Sigmoid colon (tissue), 7 donors: Measurements from ENCODE around the gene SLC26A6. TPM values are rescaled to one million over a fixed set of nuclear protein-coding genes. Genes with fewer than 3 reads are reported as not detected.

Source experiments
- DNase-seq: peaks from one replicate; pipeline ENCODE4 v3.0.0-alpha.2; 2019
- H3K27ac ChIP-seq, 4 donors: fragments of 200-600 bp; sonication (generic); one replicate each; pipeline ENCODE4 v1.5.1; 2016 to 2019; ENCODE audit warnings: mild to moderate bottlenecking in 1 of 4
- H3K27me3 ChIP-seq, 3 donors: fragments of 200-600 bp; sonication (generic); one replicate each; pipeline ENCODE4 v1.5.1; 2019; ENCODE audit warnings: mild to moderate bottlenecking in 1 of 3
- H3K36me3 ChIP-seq, 4 donors: fragments of 200-600 bp; sonication (generic); one replicate each; pipeline ENCODE4 v1.5.1; 2016 to 2019
- H3K4me1 ChIP-seq, 4 donors: fragments of 200-600 bp; sonication (generic); one replicate each; pipeline ENCODE4 v1.5.1; 2017 to 2019
- H3K4me3 ChIP-seq, 4 donors: fragments of 200-600 bp; sonication (generic); one replicate each; pipeline ENCODE4 v1.5.1; 2017 to 2019; ENCODE audit warnings: mild to moderate bottlenecking in 2 of 4, moderate library complexity in 1 of 4
- H3K9me3 ChIP-seq, 4 donors: fragments of 200-600 bp in 3 of 4; sonication (generic) in 3 of 4; one replicate each; pipeline versions ENCODE4 v1.5.1 to v1.6.1; 2013 to 2019
- CTCF ChIP-seq, 4 experiments: fragments of 450-650 bp in 3 of 4; fragments of 200-600 bp in 1 of 4; IDR thresholded peaks; one replicate each; pipeline ENCODE4 v1.5.1; 2016 to 2019; ENCODE audit warnings: antibody characterized with exemption in 4 of 4, mild to moderate bottlenecking in 3 of 4, moderate library complexity in 2 of 4
- EP300 ChIP-seq, 4 donors: sonication (generic); formaldehyde crosslinking; IDR thresholded peaks; one replicate each; pipeline ENCODE4 v1.6.1; 2017; ENCODE audit warnings: antibody characterized with exemption in 4 of 4
- POLR2A ChIP-seq, 2 donors: fragments of 450-650 bp; IDR thresholded peaks; one replicate each; pipeline ENCODE4 v1.6.1; 2016; ENCODE audit warnings: antibody characterized with exemption in 2 of 2, mild to moderate bottlenecking in 2 of 2, moderate library complexity in 2 of 2
- POLR2AphosphoS5 ChIP-seq, 4 donors: sonication (generic); formaldehyde crosslinking; IDR thresholded peaks; one replicate each; pipeline ENCODE4 v1.6.1; 2017; ENCODE audit warnings: antibody characterized with exemption in 4 of 4
- WGBS, 2 donors: extraction: QIAGEN DNeasy Blood & Tissue Kit; methylation state at CpG; one replicate each; pipeline ENCODE4 v1.1.7; 2013; 5-methylcytosine and 5-hydroxymethylcytosine counted together
- intact Hi-C: fragments of 100-400 bp; cut with DNase I; formaldehyde crosslinking; loops from one replicate; pipeline ENCODE4 v1.15.1; 2023
- polyA plus RNA-seq, 3 donors: library from polyadenylated mRNA; stranded (reverse); fragments of 200-250 nt; gene quantifications; one replicate each; pipeline ENCODE4 v1.2.3, GENCODE V29; 2013
- total RNA-seq, 4 donors: library from RNA; depleted of rRNA; stranded (reverse); fragments of >200 nt; gene quantifications; one replicate each; pipeline ENCODE4 v1.1.0, GENCODE V29; 2016
- donor health status: healthy with polysubstance abuse.
- donor health status: Bipolar disorder and iron deficiency.
- donor health status: healthy.

Gene SLC26A6
- total and polyA plus RNA-seq, 7 donors: 6.4 to 70.8 (median 16.8) TPM

- intact Hi-C loops: loop anchor here (2.0 kb wide), 1 partner anchor 13 kb away; no protein-coding TSS in a partner anchor
- H3K36me3 ChIP-seq: no peaks in the 10 kb centered on the region
These were observed 16.5 kb upstream of the SLC26A6 start for GRCh38 chr3:48651771-48652170.

GRCh38 chr3:48650723-48651122, 15.5 kb upstream of the SLC26A6 start:
- intact Hi-C loops: no loop called here
- WGBS, 2 donors: 59 to 84% methylated on average over 12 of the region's 12 CpGs
- Histone ChIP-seq H3K9me3 (no peaks in the 10 kb centered on the region), H3K4me3 (no peak overlapping the region), H3K36me3 (no peaks in the 10 kb centered on the region), H3K27me3 (no peaks in the 10 kb centered on the region), H3K4me1 (peaks cover 0 to 4% (median 3%) of the 10 kb centered on the region in 4 donors), H3K27ac (no peak overlapping the region)
- TF ChIP-seq POLR2AphosphoS5 (IDR thresholded peaks at IDR 0.05) (no peak), CTCF (IDR thresholded peaks at IDR 0.05) (no peak), POLR2A (IDR thresholded peaks at IDR 0.05) (no peak), EP300 (IDR thresholded peaks at IDR 0.05) (no peak)
- DNase-seq: no peak

More at GRCh38 chr3:48651771-48652170, 16.5 kb upstream of the SLC26A6 start:
- no peak for TF ChIP-seq EP300 (IDR thresholded peaks at IDR 0.05)
- TF ChIP-seq POLR2A (IDR thresholded peaks at IDR 0.05): no peak
- no peak for TF ChIP-seq POLR2AphosphoS5 (IDR thresholded peaks at IDR 0.05)
- no peak for TF ChIP-seq CTCF (IDR thresholded peaks at IDR 0.05)
- DNase-seq: no peak
- Histone ChIP-seq H3K27ac (no peak overlapping the region), H3K9me3 (no peaks in the 10 kb centered on the region), H3K4me3 (no peak overlapping the region), H3K4me1 (peaks cover 0 to 15% (median 13%) of the 10 kb centered on the region in 4 donors), H3K27me3 (peaks cover 0 to 2% (median 0%) of the 10 kb centered on the region in 3 donors)
- 23 to 76% methylated on average over 11 of the region's 11 CpGs for WGBS, 2 donors

- Histone ChIP-seq H3K36me3 (no peaks in the 10 kb centered on the region), H3K27ac (no peak overlapping the region), H3K4me3 (no peak overlapping the region), H3K4me1 (no peaks in the 10 kb centered on the region), H3K9me3 (no peaks in the 10 kb centered on the region), H3K27me3 (no peaks in the 10 kb centered on the region)
- 84 to 92% methylated on average over 15 of the region's 15 CpGs for WGBS, 2 donors
- intact Hi-C loops: no loop called here
- no peak for DNase-seq
- TF ChIP-seq POLR2AphosphoS5 (IDR thresholded peaks at IDR 0.05) (no peak), POLR2A (IDR thresholded peaks at IDR 0.05) (no peak), EP300 (IDR thresholded peaks at IDR 0.05) (no peak), CTCF (IDR thresholded peaks at IDR 0.05) (no peak)
These were observed 13.1 kb upstream of the SLC26A6 start for GRCh38 chr3:48648188-48648850.

GRCh38 chr3:48647714-48648113, 12.5 kb upstream of the SLC26A6 start:
- no peak for TF ChIP-seq CTCF (IDR thresholded peaks at IDR 0.05)
- TF ChIP-seq EP300 (IDR thresholded peaks at IDR 0.05): no peak
- TF ChIP-seq POLR2AphosphoS5 (IDR thresholded peaks at IDR 0.05): no peak
- no peak for TF ChIP-seq POLR2A (IDR thresholded peaks at IDR 0.05)
- intact Hi-C loops: no loop called here
- no peak for DNase-seq
- H3K36me3 ChIP-seq: no peaks in the 10 kb centered on the region
- H3K4me3 ChIP-seq: no peak overlapping the region
- H3K27ac ChIP-seq: no peak overlapping the region
- H3K9me3 ChIP-seq: no peaks in the 10 kb centered on the region
- H3K4me1 ChIP-seq: no peaks in the 10 kb centered on the region
- no peaks in the 10 kb centered on the region for H3K27me3 ChIP-seq
- WGBS, 2 donors: 82 to 91% methylated on average over 9 of the region's 9 CpGs
